HL-60 (cell line): ENCODE results near the gene GRIK2.

Source experiments
- CTCF ChIP-seq: IDR thresholded peaks from one replicate; pipeline ENCODE4 v1.5.1; 2011; ENCODE audit warnings: low read length, control low read depth, inconsistent platforms; ENCODE audit not compliant: insufficient read depth
- GABPA ChIP-seq: IDR thresholded peaks from 2 replicates; pipeline ENCODE4 v1.6.1; 2012; ENCODE audit warnings: low read depth
- REST ChIP-seq: IDR thresholded peaks from 2 replicates; pipeline ENCODE4 v1.6.1; 2012; ENCODE audit warnings: low read depth; ENCODE audit not compliant: insufficient replicate concordance

- TF ChIP-seq CTCF (no peak), GABPA (no peak), REST (no peak)
Measured at GRCh38 chr6:101824551-101825345, 431.2 kb downstream of the GRIK2 start.
